ENCODE data around the gene IMPACT.

Gene IMPACT

GRCh38 chr18:24417480-24417879 lies 9.0 kb upstream of the IMPACT start:
- TF ChIP-seq CTCF (IDR thresholded peaks at IDR 0.05; ENCODE audit: low read depth, low read length) = no peak
- no peak overlapping the region for H3K4me3 ChIP-seq (replicated peaks in 1 of 2; ENCODE audit: low read depth in 2 of 2, low read length in 2 of 2)
- DNase-seq (ENCODE audit: low read depth in 2 of 2) = no peak

- DNase-seq (ENCODE audit: low read depth in 2 of 2) = no peak
- H3K4me3 ChIP-seq (replicated peaks in 1 of 2; ENCODE audit: low read depth in 2 of 2, low read length in 2 of 2) = no peak overlapping the region
- TF ChIP-seq CTCF (IDR thresholded peaks at IDR 0.05; ENCODE audit: low read depth, low read length) = no peak
These were observed 5.9 kb upstream of the IMPACT start for GRCh38 chr18:24420551-24420950.

- DNase-seq (ENCODE audit: low read depth in 2 of 2) = peak in 1 of 2 donors; percentile 9
- no peak for TF ChIP-seq CTCF (IDR thresholded peaks at IDR 0.05; ENCODE audit: low read depth, low read length)
These were observed 4.6 kb upstream of the IMPACT start for GRCh38 chr18:24421831-24422230.

GRCh38 chr18:24426073-24426397 lies 435 bp upstream of the IMPACT start:
- no peak for DNase-seq (ENCODE audit: low read depth in 2 of 2)
- TF ChIP-seq CTCF (IDR thresholded peaks at IDR 0.05; ENCODE audit: low read depth, low read length) = no peak

More at GRCh38 chr18:24421831-24422230, 4.6 kb upstream of the IMPACT start:
- H3K4me3 ChIP-seq (replicated peaks in 1 of 2; ENCODE audit: low read depth in 2 of 2, low read length in 2 of 2) = no peak overlapping the region

GRCh38 chr18:24427484-24427883 lies 1.0 kb downstream of the IMPACT start:
- no peak for TF ChIP-seq CTCF (IDR thresholded peaks at IDR 0.05; ENCODE audit: low read depth, low read length)
- DNase-seq (ENCODE audit: low read depth in 2 of 2) = peak; percentile 33 to 45
- H3K4me3 ChIP-seq (replicated peaks in 1 of 2; ENCODE audit: low read depth in 2 of 2, low read length in 2 of 2) = peak overlapping the region; percentile 67 to 75

More at GRCh38 chr18:24426073-24426397, 435 bp upstream of the IMPACT start:
- H3K4me3 ChIP-seq (replicated peaks in 1 of 2; ENCODE audit: low read depth in 2 of 2, low read length in 2 of 2) = peak overlapping the region; percentile 67 to 75

GRCh38 chr18:24428709-24429108 lies 2.2 kb downstream of the IMPACT start:
- no peak for DNase-seq (ENCODE audit: low read depth in 2 of 2)
- no peak overlapping the region for H3K4me3 ChIP-seq (replicated peaks in 1 of 2; ENCODE audit: low read depth in 2 of 2, low read length in 2 of 2)
- TF ChIP-seq CTCF (IDR thresholded peaks at IDR 0.05; ENCODE audit: low read depth, low read length) = no peak

GRCh38 chr18:24429188-24429587 lies 2.7 kb downstream of the IMPACT start:
- no peak overlapping the region for H3K4me3 ChIP-seq (replicated peaks in 1 of 2; ENCODE audit: low read depth in 2 of 2, low read length in 2 of 2)
- DNase-seq (ENCODE audit: low read depth in 2 of 2) = no peak
- no peak for TF ChIP-seq CTCF (IDR thresholded peaks at IDR 0.05; ENCODE audit: low read depth, low read length)

All from cardiac fibroblast (primary cell).